Measurements from ENCODE around the gene SMU1.

SMU1 gene

GRCh38 chr9:33110686-33111085, 34.2 kb upstream of the SMU1 start:
- no peak overlapping the region for H3K4me3 ChIP-seq (ENCODE audit: low read length)
- no peak for DNase-seq (ENCODE audit: low read depth)
- no peak for TF ChIP-seq CTCF (conservative IDR thresholded peaks at IDR 0.05; ENCODE audit: low read depth, low read length)

- no peak for TF ChIP-seq CTCF (conservative IDR thresholded peaks at IDR 0.05; ENCODE audit: low read depth, low read length)
- no peak for DNase-seq (ENCODE audit: low read depth)
- no peak overlapping the region for H3K4me3 ChIP-seq (ENCODE audit: low read length)
Observed at GRCh38 chr9:33109850-33110595, 33.5 kb upstream of the SMU1 start.

GRCh38 chr9:33109097-33109496, 32.6 kb upstream of the SMU1 start:
- H3K4me3 ChIP-seq (ENCODE audit: low read length): no peak overlapping the region
- DNase-seq (ENCODE audit: low read depth): no peak
- no peak for TF ChIP-seq CTCF (conservative IDR thresholded peaks at IDR 0.05; ENCODE audit: low read depth, low read length)

GRCh38 chr9:33108472-33108871, 32.0 kb upstream of the SMU1 start:
- no peak for DNase-seq (ENCODE audit: low read depth)
- no peak for TF ChIP-seq CTCF (conservative IDR thresholded peaks at IDR 0.05; ENCODE audit: low read depth, low read length)
- no peak overlapping the region for H3K4me3 ChIP-seq (ENCODE audit: low read length)

GRCh38 chr9:33107762-33108161, 31.3 kb upstream of the SMU1 start:
- DNase-seq (ENCODE audit: low read depth): no peak
- no peak for TF ChIP-seq CTCF (conservative IDR thresholded peaks at IDR 0.05; ENCODE audit: low read depth, low read length)
- no peak overlapping the region for H3K4me3 ChIP-seq (ENCODE audit: low read length)

- DNase-seq (ENCODE audit: low read depth): peak; percentile 12
- no peak for TF ChIP-seq CTCF (conservative IDR thresholded peaks at IDR 0.05; ENCODE audit: low read depth, low read length)
- no peak overlapping the region for H3K4me3 ChIP-seq (ENCODE audit: low read length)
Observed at GRCh38 chr9:33106827-33107621, 30.6 kb upstream of the SMU1 start.

- no peak for DNase-seq (ENCODE audit: low read depth)
- no peak overlapping the region for H3K4me3 ChIP-seq (ENCODE audit: low read length)
Observed at GRCh38 chr9:33106372-33106771, 29.9 kb upstream of the SMU1 start.

More at GRCh38 chr9:33106372-33106771, 29.9 kb upstream of the SMU1 start:
- no peak for TF ChIP-seq CTCF (conservative IDR thresholded peaks at IDR 0.05; ENCODE audit: low read depth, low read length)
